OCI-M1 (cell line): Measurements from ENCODE around the gene MRAS.

ENCODE experiments used
- DNase-seq: peaks from one replicate; lab custom pipeline; 2025; lab: John Stamatoyannopoulos, UW

MRAS gene

DNA sequence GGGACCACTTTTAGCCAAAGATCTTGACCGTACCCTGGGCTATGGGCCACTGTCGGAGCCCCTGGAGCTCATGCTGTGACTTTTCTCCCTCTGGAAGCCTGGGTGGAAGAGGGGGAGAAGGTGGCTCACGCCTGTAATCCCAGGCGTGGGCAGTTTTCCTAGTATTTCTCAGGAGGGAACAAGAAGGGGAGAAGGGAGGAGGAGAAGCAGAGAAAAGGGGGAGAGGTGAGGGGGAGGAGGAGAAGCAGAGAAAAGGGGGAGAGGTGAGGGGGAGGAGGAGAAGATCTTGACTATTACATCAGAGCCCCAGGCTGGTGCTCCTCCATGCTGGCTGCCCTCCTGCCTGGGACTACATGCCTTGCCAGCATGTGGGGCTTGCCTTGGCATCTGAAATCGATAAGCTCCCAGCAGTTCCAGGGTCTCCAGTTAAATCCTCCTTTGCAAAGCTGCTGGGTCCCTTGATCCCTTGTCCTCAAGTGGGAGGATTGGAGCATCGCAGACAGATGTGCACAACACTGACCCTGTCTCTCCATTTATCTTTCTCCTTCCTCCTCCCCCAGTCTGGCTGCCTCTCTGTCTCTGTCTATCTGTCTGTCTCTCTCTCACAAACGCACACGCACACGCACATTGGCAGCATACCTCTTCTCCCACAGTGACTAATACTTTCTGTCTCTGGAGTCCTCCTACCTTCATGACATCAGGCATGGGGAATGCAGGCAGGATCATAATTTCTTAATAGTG lies 41.6 kb downstream of the MRAS start:
- no peak for DNase-seq

DNA sequence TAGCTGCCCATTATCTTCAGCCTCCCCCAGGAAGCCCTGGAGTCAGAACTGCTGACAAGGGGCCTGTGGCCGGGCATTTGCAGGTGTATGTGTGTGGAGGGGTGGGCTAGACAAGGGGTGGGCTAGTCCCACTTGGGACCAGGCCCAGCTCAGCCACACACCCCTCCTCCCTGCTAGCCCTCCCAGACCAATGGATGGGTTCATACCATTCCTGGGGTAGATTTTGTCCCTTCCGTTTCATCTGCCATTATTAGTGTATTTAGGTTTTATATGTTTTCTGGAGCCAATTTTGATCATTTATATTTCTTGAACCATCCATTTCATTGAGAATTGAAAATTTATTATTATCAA lies 42.2 kb downstream of the MRAS start:
- no peak for DNase-seq

DNA sequence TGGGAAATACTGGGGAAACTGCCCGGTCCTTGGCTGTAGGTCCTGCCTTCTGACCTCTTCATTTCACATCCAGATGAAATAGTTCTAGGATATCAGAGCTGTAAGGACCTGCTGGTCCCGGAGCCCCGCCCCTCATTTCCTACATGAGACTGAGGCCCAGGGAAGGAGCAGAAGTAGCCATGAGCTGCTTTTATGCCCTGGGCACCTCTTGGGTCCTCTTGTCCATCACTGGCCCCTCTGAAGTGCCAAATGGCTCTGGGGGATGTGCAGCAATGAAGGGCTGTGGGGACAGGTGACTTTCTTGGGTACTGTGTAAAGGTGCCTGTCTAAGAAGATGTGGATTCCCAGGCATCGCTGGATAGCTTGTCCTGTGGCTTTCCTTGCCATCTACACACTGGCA lies 45.8 kb downstream of the MRAS start:
- no peak for DNase-seq

DNA sequence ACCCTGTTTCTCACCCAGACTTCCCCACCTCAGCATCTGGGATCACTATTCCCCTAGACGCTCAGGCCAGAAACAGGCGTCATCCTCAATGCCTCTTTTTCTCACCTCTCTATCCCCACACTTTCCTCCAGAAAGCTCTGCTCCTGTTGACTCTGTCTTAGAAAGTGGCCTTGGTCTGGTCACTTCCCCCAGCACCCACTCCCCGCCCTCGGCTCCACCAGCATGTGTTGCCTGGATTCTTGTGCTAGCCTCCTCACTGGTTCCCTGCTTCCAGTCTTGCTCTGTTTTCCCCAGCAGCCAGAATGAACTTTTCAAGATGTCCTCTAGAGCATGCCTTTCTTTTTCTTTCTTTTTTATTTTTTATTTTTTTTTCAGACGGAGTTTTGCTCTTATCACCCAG lies 46.3 kb downstream of the MRAS start:
- no peak for DNase-seq

DNA sequence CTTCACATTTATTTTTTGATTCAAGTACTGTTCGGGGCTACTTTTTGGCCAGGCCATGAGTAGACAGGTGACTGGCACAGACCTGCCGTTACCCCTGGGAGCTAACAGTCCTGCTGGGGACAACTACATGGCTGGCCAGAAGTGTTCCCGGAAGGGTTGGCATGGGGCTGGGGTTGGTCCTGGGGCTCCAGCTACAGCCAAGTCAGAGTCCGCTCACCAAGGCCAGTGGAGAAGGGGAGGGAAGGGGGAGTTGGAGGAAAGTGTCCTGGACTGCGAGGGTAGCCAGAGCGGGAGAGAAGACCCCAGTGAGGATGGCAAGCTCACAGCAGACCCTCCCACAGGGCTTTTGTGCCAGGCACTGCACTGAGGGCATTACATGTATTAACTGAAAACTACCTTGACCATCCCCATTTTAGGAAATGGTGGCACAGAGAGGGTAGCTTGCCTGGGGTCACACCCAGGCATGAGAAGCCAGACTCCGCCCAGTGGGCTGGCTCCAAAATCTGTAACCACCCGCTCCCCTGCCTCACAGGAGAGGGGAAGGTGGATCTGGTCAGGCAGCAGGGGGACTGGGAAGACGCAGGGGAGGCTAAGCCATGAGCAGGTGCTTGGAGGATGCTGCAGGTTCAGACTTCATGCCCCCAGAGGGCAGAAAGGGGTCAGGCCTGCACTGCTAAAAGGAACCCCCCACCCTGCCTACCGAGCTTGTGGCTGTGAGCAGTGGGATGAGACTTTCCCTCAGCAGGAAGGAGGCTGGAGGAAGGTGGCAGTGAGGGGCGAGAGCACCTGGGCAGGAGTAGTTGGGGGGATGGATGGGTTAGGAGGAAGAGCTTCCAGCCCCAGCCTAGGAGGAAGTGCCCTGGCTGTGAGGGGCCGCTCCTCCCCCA lies 47.7 kb downstream of the MRAS start:
- no peak for DNase-seq

DNA sequence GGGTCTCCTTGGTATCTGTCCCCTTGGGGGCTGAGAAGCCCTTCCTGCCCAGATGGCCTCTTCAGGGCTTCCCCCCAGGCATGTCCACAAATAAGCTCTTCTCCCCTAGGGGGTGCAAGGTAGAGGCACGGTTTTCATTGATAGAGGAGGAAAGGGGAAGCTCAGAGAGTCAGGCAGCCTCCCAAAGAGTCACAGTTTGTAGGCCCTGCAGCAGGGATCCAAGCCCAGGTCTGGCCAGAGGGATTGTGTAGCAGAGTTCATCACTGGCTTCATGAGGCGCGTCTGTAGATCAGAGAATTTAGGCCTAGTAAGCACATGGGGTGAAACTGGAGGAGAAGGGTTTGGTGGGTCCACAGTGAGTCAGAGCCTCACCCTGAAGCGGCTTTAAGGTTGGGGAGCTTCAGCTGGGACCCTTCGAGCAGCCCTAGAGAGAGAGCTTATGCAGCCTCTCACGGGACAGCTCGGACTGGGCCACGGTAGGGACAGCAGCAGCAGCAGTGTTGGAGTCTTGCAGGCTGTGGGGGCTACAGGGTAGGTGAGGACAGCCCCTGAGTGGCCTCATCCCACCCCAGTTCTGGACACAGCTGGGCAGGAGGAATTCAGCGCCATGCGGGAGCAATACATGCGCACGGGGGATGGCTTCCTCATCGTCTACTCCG lies 48.5 kb downstream of the MRAS start:
- DNase-seq: no peak

GRCh38 chr3:138397983-138398382 lies 49.6 kb downstream of the MRAS start:
- DNase-seq: no peak

- no peak for DNase-seq
Observed at GRCh38 chr3:138398791-138399575, 50.6 kb downstream of the MRAS start.

DNA sequence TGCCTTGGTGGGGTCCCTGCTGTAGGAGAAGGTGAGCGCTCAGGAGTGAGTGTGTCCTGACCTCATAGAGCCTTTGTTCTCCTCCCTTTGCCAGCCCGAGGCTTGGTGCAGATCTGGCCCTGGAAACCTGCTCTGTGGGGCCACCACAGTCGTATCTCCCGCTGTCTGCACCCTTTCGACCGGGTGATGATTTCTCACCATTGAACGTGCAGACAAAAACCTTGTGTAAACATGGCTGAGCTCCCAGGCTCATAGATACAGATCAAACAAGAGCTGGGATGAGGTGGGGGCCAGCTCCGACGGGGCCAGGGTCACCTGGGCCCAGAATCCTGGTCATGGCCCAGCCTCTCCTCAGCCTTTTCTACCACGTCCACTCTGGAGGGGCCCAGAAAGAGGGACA lies 51.4 kb downstream of the MRAS start:
- no peak for DNase-seq

DNA sequence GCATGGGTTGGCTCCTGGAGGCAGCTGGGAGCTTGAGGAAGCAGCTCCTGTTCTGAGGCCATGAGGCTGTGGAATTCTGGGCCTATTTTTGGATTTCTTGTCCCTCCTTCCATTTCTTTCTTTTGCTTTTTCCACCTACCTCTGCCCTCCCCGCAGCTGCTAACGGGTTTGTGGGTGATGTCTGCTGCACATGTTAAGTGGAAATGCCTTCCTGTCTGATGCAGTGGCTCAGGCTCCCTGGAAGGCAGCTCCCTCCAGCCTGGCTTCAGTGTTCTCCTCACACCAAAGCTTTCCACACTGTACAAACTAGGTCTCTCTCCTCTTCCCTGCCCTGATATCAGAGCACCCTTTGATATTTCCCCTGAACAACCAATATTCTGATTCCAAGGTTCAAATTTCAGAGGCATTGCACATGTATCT lies 52.3 kb downstream of the MRAS start:
- DNase-seq: no peak

DNA sequence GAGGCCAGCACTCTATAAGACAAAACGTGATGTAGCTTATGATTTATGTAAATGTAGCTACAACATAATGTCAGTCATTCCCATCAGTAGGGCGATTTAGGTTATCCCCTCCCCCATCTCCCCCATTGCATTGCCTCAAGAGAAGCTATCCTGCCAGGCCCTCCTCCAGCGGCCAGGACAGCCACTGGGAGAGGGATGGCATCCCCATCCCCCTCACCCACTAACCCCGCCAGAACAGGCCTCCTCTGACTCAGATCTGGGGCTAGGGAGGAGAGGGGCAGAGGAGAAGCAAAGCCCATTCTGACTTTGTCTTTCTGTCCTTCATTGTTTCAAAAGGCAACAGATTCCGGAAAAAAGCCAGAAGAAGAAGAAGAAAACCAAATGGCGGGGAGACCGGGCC lies 53.5 kb downstream of the MRAS start:
- DNase-seq: no peak

DNA sequence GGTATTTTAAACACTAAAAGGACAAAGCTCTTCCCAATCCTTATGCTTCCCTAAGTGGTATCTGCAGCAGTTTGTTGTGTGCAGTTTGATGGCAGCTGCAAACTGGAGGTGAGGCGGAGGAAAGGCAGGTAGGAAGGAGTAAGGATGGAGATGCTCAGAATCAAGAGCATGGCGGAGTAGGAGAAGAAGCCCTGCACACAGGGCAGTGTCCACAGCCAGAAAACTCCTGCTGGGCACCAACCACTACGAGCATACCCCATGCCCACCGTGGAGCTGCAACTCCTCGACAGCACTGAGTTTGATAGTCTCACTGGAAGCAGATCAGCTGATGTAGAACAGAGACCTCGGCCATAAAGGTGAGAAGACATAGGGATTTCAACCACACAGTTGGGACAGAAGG lies 55.7 kb downstream of the MRAS start:
- no peak for DNase-seq

- DNase-seq: no peak
Observed at GRCh38 chr3:138405001-138405400, 56.6 kb downstream of the MRAS start.

- DNase-seq: no peak
Observed at GRCh38 chr3:138405486-138405885, 57.1 kb downstream of the MRAS start.

DNA sequence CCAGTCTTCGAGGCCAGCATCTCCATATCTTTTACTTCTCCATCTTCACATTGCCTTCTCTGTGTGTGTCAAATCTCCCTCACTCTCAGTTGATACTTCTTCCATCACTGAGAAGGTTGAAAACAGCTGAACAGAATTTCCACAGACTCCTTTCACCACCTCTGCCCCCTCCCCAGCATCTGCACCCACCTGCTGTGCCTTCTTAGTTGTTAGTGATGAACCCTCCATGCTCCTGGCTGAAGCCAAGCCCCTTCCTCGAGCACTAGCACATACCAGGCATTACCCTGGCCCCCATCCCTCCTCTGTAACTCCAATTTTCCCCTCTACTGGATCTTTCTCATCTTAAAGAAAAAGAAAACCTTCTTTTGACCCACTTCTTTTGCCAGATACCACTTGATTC lies 58.2 kb downstream of the MRAS start:
- no peak for DNase-seq

- no peak for DNase-seq
Observed at GRCh38 chr3:138407236-138407907, 59.0 kb downstream of the MRAS start.

DNA sequence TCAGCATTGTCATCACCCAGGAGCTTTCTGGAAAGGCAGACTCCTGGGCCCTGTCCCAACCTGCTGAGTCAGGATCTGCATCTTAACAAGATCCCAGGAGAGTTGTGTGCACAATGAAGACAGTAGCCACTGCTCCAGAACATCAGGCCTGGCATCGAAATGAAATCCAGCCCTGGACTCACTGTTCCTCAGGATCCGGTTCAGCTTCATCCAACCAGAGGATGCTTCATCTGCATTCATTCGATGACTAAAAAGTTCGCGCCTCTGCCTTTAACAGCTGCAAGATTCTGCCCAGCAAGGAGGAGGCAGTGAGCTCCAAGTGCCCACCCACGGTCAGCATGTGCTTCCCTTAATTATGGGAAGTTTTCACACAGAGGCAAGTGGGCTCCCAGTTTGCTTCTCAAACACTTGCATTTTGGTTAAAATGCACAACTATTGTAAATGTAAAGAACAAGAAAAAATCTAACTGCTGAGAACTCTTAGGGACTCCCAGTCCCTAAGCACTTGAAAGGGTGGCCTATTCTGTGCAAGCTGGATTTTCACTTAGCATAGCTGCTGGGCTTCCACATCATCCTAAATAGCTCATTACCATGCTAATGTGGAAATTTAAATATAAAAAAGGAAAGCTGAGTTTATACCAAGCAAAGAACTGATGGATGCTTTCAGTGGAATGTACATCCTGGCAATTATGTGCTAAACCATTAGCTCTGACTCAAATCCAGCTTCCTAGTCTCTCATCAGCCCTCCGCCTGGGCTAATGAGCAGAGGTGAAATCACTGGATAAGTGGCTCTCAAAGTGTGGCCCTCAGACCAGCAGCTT lies 60.6 kb downstream of the MRAS start:
- no peak for DNase-seq

DNA sequence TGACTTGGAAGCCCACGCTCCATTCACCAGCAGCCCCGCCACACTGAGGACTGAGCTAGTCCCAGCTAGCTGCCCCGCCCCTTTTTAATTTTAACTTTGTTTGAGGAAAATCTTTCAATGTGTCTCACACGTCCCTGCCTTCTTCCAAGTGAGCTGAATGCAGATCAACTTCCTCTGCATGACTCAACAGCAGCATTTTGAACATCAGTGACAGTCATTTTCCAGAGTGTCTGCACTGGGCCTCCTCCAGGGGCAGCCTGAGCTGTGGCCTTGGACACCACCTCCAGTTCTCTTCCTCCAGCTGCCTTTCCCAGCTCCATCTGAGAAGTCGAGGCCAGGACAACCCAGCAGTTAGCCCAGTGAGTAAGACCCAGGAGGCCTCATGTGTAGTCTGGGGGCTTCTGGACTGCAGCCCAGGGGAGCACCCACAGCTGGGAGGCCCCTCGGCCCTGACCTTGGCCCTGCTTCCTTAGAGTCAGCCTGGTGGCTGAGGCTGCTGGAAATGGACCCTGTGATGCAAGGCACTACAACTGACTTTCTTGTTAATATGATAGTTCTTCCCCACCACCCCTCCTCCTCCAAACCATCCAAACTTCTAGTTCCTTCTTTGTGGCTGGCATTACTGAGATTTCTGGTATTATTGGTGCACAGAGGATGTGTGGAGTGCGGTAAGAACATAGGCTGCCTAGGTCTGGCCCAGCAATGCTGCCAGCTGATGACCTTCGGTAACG lies 64.6 kb downstream of the MRAS start:
- DNase-seq: peak; percentile 32

GRCh38 chr3:138416236-138416635 lies 67.9 kb downstream of the MRAS start:
- peak; percentile 54 for DNase-seq

- DNase-seq: peak; percentile 86
Observed at GRCh38 chr3:138417559-138417982, 69.2 kb downstream of the MRAS start.
